Pons (tissue), 1 donor: Measurements from ENCODE around the gene NTM.

ENCODE experiments used
- DNase-seq: peaks from one replicate; pipeline ENCODE4 v3.0.0-alpha.2; 2016; ENCODE audit warnings: low spot score

Gene NTM

DNA sequence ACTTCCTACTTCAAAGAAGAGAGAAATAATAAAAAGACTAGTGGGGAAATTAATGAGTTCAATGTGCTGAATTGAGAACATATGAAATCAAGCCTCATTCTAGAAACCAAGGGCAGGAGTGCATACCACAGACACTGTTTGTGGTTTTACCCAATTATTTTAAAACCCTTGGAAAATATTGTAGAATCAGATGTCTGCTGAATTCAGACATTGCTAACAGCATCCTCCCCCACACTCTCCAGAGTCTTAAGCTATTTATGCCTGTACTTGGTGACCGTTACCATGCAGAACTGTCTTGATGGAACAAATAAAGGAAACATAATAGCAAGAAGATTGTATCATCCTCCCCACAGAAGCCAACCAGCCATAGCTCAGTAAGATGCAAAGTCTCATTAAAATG is 850.1 kb downstream of the NTM start:
- DNase-seq, result no peak

DNA sequence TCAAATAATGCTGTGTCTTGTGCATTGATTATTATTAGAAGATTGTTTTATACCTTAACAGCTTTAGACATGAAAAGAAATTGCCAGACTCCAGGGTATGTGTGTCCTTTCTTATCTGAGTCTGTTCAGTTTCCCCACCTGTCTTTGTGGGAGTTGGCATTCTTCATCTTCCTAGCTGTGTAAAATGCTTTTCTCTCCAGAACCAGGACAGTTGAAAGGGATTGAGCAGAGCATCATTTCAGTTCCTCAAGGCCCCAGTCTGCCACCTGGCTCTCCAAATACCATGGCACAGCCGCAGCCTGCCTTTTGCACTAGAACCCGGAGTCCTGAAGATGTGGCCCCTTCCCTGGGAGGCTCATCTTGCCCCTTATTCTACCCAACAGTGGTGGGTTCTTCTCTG is 851.9 kb downstream of the NTM start:
- DNase-seq, result no peak

DNA sequence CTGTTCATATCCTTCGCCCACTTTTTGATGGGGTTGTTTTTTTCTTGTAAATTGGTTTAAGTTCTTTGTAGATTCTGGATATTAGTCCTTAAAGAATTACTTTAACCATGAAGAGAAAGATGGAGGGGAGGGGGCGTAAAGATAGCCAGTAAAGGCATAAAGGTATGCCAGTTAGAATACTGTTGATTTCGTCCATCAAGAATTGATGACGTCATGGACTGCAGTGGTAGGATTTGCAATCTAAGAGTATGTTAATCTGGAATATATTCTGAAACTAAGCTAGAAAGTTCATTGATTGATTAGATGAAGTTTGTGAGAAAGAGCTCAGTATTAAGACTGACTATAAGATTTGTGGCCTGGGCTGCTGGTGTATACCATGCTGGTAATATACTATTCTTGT is 856.1 kb downstream of the NTM start:
- no peak for DNase-seq

DNA sequence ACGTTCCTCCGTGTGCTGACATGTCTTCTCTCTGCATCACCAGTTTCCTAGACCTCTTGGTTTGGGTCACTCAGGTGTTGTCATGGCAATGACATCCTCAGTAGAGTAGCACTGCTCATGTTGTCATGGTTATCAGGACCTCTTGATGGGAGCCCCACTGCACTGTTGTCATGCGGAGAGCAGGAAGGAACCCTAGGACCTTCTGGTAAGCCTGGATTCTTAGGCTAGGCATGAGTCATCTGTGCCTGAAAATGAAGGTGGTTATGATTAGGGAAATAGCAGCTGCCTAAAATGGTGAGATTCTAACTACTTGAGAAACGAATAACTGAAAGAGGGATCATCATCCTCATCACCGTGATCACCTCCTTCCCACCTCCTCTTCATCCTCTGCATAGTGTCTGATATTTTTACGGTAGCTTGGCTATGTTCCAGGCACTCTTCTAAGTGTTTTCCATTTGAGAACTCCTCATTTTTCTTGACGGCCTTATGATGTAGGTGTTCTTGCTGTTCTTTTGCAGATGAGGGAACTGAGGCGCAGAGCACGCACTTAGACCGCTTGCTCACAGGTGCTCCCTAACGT is 858.4 kb downstream of the NTM start:
- DNase-seq, result no peak

DNA sequence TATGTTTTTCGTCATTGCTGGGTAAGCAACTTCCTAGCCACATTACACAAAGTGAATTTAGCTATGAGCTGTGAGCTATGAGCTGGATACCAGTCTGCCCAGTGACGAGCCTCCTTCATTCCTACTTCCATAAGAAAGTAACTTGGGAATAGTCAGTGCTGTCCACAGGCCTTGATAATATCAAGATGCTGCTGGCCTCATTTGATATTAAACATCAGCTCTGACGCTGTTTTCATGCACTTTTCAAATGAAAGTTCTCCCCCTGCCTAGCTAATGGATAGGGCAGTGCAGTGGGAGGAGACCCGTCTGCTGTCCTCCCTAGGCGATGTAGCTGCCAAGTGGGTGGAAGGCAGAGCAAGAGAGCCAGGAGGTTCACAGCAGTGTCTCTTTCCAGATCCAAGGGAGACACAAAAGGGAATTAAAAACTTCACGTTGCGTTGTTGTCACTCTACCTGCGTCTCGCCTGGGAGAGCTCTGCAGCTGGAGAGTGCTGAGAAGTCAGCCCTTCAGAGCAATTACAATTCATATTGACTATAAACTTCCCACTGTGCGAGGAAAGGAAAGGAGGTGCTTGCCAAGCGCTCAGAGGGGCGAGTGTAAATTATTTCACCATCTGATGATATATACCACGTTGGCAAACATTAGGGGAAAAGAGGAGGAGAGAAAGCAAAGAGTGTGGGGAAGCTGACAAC is 861.4 kb downstream of the NTM start:
- no peak for DNase-seq

DNA sequence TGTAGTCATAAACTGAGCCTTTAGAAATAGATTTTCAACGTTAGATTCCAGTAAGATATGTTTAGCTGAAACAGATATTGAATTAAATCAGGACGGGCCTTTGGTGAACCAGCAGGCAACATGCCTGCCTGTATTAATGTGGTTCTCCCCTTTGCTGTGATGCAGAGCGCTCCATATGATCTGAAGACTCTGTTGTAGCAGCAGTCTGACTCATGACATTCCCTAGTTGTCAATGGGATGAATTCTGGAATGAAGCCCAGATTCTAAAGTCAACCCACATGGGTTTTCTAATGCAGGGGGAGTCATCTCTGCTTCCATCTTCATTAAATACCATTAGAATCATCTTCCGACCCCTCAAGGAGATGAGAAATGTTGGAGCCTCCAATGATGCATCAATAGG is 864.5 kb downstream of the NTM start:
- DNase-seq, result peak; percentile 37

DNA sequence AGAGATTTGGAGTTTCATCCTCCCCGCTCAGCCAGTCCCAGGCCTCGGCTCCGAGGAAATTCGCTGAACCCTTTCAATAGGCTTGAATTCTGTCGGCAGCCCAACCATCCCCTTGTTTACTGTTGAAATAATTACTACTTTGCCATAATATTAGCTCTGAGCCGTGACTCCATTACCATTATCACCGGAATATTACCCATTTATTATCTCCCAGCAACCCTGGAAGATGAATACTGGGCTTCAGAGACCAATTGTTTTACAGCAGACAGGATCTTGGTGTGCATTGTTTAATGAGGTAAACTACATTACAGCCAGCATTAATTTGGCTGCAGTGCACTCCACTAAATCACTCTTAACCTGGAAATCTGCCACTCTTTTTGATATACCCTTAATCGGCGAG is 867.4 kb downstream of the NTM start:
- no peak for DNase-seq

DNA sequence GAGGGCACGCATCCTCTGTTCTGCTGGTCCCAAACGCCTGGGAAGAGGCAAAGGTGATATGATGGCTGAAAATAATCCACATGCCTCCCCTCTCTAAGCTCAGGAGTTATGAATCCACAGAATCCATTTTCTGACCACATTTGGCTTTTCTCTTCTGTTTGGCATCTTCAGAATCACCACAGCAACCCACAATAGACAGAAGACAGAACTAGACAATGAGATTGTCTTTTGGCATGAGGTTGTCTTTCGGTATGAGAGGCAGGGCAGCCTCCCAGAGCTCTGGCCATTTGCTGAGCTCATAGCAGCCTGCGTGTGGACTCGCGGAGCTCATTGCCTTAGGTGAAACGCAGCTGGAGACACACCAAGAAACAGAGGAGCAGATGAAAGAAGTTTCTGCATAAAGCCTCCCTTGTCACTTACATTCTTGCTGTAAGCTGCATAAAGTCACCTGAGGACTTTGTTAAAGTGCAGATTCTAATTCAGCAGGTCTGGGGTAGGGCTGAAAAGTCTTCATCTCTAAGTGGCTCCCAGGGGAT is 868.0 kb downstream of the NTM start:
- no peak for DNase-seq

DNA sequence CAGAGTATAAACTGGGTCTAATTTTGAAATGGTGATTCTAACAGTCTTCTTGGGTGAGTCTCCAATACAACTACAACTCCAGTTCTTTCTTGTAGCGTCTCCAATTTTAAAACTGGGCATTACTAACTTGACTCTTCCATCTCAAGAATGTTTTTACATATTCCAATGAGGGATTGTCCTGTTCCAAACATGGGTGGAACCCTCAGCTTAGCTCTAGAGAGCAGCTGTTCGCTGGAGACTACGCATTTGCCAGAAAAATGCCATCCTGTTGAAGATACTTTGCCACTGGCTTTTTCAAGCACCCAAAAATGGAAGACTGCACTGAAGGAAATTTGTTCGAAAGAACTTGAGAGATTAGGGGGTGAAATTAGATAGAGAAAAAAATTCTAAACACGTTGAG is 870.0 kb downstream of the NTM start:
- no peak for DNase-seq

DNA sequence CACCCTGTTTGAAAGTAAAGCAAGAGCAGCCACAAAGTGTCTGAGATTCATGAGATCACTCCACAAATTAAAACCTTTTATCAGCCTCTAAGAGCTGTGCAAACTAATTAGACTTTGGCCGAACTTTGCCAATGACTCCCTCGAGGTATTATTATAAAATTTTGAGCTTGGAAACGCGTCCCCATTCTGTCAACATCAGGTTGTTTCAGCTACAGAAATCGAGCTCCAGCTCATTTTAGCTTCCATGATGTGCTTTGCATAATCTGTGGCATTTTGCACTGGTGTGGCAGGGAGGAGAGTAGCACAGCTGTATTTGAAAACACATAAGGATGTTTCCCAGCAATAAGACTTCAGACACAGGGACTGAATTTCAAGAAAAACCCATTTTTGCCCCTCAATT is 872.2 kb downstream of the NTM start:
- no peak for DNase-seq

DNA sequence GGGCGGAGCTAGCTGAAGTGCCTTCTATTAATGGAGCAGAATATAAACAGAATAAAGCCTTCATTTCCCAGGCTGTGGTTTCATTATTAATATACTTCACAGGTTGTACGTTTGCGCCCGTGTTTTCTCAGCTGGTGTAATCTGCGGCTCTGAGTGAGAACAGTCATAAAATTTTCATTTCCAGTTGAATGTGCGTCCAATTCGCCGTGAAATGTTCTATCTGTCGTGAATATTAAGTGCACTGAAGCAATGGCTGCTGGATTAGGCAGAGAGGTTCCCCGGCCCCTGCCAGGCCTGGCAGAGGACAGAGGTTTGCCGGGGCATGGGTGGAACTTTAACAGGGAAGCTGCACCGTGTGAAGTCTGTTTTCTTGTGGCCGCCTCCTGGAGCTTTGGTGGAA is 874.4 kb downstream of the NTM start:
- no peak for DNase-seq

DNA sequence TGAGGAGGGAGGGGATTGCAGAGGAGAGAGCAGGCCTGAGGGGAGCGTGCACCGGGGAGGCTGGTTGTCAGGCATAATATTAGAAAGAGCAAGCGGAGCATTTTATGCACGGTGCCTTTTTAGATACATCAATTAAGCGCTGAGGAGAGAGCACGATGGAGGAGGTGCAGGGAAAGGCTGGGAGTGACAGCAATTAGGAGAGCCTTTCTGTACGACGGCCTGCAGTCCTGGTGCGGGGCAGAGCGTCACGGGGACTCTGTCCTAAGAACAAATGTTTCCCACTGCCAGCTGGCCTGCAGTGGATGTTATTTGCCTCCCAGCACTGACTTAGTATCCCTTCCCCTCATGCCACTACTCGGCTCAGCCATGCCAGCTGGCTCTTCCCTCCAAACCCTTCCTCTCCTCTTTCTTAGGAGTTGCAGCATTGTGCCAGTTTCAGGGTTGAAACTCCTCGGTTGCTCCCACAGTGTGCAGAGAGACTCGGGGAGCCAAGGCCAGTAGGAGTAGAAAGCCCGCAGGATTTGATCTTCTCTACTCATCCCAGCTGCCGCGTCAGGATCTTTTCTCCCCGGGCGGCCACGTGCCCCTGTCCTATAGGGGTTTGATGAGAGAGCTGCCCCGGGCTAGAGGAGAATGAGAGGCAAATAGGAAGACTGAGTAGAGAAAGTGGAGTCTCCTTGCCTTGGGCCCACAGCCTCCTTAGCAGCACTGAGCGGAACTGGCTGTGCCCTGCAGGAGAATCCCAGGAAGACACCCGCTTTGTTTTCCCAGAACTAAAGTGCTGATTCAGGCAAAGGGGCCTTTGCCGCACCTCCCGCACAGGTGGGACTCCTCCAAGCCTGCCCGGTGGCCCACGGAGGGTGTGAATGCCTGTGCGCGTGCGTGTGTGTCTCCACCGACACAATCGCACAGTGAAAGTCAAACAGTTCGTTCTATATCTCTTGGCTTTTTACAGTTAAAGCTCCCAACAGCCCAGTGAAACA is 875.3 kb downstream of the NTM start:
- DNase-seq, result peak; percentile 63

DNA sequence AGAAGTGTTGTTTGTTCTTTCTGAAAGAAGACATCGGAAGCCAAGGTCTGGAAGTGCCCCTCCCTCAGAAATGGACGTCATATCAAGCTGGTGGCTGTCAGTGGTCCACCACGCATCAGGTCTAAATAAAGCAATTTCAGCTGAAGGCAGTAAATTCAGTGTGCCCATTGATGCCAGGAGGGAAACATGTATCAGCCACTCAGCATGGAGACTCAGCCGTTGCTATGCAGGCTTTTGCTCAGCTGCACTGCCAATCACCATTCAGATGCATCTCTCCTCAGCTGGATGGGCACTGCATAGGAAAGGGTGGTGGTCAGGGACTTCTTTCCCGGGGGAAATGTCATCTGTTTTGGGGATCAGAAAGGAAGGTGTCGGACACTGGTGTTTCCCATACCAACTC is 878.2 kb downstream of the NTM start:
- peak; percentile 35 for DNase-seq

DNA sequence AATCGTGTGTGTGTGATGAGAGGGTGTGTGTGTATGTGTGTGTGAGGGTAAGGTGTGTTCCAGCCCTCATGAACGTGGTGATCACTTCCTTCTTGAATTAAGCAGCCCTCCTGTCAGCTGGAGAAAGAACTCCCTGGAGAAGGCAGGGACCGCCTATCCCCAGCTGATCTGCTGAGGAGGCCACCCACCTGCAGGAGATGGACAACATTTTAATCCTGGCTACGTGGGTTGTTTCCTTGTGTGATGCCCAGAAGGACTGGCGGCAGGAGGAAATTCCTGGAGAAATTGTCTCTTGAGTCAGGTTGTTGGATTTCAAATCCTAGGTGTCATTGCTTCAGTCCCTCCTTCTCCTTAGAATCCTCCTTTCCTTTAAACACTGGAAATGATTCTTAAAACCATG is 878.8 kb downstream of the NTM start:
- no peak for DNase-seq

DNA sequence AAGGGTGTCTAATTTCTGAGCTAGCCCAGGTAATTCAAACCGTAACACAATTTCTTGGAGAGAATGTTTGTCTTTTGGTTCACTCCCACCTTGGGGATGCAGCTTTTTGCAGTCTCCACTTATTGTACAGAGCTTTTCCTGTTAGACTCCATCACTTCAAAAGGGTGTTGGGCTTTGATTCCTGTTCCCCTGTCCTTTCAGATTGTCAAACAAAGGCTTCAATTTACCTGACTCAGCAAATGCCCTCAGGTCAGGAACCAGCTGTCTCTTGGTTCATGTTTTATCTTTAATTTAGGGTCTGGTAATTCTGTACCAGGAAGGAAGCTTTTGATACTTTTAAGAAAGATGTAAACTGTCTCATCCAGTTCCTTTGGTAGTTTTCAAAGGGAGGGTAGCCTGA is 880.6 kb downstream of the NTM start:
- DNase-seq, result no peak

DNA sequence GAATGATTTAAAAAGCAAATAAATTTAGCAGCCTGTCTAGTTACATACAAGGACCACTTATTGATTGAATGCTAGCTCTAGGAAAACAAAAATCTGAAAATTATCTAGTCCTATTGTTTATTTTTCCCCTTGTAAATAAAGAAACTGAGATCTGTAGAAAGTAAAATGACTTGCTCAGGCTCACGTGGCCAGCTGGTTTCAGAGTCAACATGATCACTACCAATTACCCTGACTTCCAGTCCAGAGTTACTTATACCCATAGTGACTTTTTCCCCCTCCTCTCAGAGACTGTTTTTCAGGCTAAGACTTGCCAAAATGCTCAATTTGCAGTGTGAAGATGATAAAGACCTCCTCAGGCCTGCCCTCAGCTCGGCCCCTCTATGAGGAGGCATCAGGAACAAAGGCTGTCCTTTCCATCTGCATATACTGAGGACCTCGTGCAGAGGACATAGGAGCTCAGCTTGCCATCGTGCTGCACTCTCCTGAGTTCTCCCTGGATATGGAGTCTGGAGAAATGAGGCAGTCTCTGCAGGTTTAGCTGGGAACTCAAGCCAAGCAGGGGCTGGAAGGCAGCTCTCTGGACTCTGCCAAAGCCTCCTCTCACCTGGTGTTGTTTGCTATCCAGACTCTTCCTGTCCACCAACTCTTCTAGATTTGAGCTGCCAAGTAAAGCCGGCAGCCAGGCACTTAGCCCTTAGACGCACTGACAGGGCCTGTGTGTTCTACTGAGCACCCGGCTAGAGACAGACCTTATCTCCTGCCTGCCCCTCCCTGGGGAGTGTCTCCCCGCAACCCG is 883.3 kb downstream of the NTM start:
- DNase-seq, result no peak

DNA sequence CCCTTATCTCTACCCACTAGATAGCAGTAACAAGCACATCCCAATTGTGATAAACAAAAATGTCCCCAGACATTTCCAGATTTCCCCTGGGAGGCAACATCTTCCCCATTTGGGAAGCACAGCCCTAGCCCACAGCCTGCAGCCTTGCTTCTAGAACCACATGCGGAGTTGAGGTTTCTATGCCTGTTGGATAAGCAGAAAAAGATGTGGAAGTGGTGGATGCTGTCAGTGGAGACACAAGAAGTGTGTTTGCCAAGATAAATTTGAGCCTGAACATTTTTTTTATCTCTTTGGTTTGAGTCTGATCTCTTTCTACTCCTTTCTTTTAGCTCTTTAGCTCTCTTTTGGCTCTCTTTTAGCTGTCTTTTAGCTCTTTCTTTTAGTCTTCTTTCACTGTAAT is 884.5 kb downstream of the NTM start:
- DNase-seq, result no peak

DNA sequence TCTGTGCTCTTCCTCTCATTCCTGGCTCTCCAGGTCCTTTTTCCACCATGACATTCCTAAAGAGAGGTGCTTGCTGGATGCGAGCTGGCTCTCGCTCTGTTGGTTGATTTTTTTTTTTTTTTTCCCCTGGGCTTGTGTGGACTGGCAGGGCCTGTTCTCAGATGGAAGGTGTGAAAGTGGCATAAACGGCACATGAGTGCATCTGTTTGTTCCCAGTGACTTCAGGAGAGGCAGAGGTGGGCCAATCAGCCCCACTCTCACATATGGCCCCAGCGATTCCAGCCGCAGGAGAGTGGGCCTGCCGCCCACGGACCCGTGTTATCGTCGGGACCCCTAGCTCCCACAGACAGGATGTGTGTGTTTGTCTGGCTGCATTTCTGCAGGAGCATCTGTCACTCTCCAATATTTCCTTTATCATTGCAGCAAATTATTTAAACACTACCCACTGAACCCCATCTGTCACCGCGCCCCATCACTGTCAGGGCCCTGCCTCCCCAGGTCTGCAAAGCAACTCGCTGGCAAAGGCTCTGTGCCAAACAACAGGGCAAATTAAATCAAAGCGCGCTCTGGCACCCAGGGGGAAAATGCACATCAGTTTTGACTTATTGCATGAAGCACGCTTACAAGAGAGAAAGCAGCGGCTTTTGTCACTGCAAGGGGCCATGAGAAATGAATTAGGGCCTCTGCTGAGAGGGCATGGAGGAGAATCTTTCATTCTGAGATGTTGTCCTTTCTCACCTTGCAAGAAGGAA is 886.3 kb downstream of the NTM start:
- no peak for DNase-seq

DNA sequence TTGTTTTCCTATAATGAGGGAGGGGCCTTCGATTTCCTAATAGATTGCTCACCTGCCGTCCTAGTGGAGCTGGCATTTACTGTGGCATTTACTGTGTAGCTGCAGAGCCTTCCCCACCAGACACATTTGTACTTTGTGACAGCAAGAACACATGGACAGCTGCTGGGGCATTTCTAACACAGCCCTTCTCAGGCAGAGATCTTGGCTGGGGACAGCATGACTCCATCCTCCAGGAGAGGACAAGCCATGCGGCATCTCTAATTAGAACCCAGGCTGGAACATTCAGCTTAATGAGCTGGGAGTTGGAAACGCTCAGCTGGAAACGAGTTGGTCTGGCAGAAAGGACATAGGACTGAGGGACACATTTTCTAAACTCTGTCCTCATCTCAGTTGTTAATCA is 887.5 kb downstream of the NTM start:
- peak; percentile 39 for DNase-seq

DNA sequence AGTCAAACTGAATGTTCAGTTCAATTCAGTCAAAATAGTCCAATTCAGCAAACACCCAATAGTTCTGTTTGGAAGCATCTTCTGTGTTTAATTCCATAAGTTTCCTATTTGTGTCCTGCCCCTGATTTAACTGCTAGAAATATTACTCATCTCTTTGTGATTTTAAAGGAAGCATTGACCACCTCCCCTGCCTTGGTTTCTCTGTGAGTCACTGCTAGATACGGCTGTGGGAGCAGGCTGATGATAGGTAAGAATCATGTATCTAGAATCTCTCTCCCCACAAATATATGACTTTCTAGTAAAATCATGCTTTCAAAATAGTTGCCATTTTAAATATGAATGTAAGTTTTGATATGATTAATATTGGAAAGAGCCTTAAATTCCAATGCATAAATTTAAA is 888.5 kb downstream of the NTM start:
- DNase-seq, result no peak

DNA sequence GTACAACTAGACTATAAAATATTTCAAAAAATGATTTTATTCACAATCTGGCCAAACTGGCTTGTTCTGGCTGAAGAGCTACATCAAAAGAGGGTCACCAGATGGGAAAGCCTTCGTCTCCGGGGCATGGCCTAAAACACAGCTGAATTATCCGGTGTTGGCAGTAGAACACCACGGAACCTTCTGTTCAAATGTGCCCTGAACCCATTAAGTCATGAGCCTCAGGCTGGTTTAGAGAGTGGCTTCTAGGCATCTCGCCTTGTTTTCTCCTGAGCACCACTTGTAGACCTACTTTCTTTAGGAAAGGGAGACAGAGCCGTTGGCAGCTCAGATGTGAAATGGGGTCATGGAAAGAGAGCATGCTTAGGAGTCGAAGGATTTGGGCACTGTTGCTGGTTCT is 890.2 kb downstream of the NTM start:
- no peak for DNase-seq
